NT2/D1 (cell line): ENCODE results near the gene SUSD2.
"Not testable (repeated sequence)": the region's sequence is repeated elsewhere in the genome, so short reads cannot be mapped to it uniquely, and the experiment has no call there.

Source experiments
- DNase-seq: peaks from one replicate; pipeline ENCODE4 v3.0.0-alpha.2; 2011; ENCODE audit warnings: low read depth, low spot score
- H3K27me3 ChIP-seq: 2 replicates; pipeline ENCODE4 v1.6.0; 2011; ENCODE audit warnings: mild to moderate bottlenecking; ENCODE audit not compliant: insufficient read length, insufficient read depth
- H3K36me3 ChIP-seq: 2 replicates; pipeline ENCODE4 v1.6.1; 2011; ENCODE audit warnings: mild to moderate bottlenecking, low read length, mixed read lengths; ENCODE audit not compliant: insufficient read depth, insufficient read length
- H3K4me1 ChIP-seq: 2 replicates; pipeline ENCODE4 v1.5.1; 2011; ENCODE audit not compliant: insufficient read depth, insufficient read length
- H3K4me3 ChIP-seq: 2 replicates; pipeline ENCODE4 v1.5.1; 2011; ENCODE audit warnings: low read depth; ENCODE audit not compliant: insufficient read length
- H3K9ac ChIP-seq: 2 replicates; pipeline ENCODE4 v1.6.0; 2011; ENCODE audit warnings: low read depth; ENCODE audit not compliant: insufficient read length
- H3K9me3 ChIP-seq: 2 replicates; pipeline ENCODE4 v1.5.1; 2011; ENCODE audit warnings: mild to moderate bottlenecking, low read length; ENCODE audit not compliant: insufficient read depth
- SUZ12 ChIP-seq: IDR thresholded peaks from 2 replicates; pipeline ENCODE4 v1.6.1; 2011; ENCODE audit not compliant: insufficient read length, insufficient read depth; ENCODE audit errors: extremely low read depth
- YY1 ChIP-seq: IDR thresholded peaks from 2 replicates; pipeline ENCODE4 v1.6.1; 2011; ENCODE audit not compliant: insufficient read length, insufficient read depth
- ZNF274 ChIP-seq: IDR thresholded peaks from 2 replicates; pipeline ENCODE4 v1.6.1; 2011; ENCODE audit warnings: mild to moderate bottlenecking, low read depth, low read length

SUSD2 gene

GRCh38 chr22:24236656-24237055 is 55.4 kb downstream of the SUSD2 start:
- no peaks in the 10 kb centered on the region for H3K9me3 ChIP-seq
- no peak for DNase-seq
- H3K4me3 ChIP-seq, result no peak overlapping the region
- no peaks in the 10 kb centered on the region for H3K4me1 ChIP-seq
- no peaks in the 10 kb centered on the region for H3K36me3 ChIP-seq
- H3K9ac ChIP-seq, result no peak overlapping the region
- no peaks in the 10 kb centered on the region for H3K27me3 ChIP-seq
- TF ChIP-seq ZNF274 (no peak), SUZ12 (no peak), YY1 (no peak)

GRCh38 chr22:24238101-24238694 is 56.9 kb downstream of the SUSD2 start:
- not testable (repeated sequence) for H3K36me3 ChIP-seq, H3K4me3 ChIP-seq, H3K9me3 ChIP-seq, H3K4me1 ChIP-seq, DNase-seq, H3K9ac ChIP-seq, H3K27me3 ChIP-seq
